ENCODE measurements around the gene ZNF320.
"Not testable (repeated sequence)": the region's sequence is repeated elsewhere in the genome, so short reads cannot be mapped to it uniquely, and the experiment has no call there.

GRCh38 chr19:52898596-52898995, 1.2 kb upstream of the ZNF320 start:
- TF ChIP-seq CTCF (conservative IDR thresholded peaks at IDR 0.05 in 1 of 2, IDR thresholded peaks at IDR 0.05 in 1 of 2; ENCODE audit: low read depth in 1 of 2, low read length in 2 of 2); EZH2 (IDR thresholded peaks at IDR 0.05; ENCODE audit: low read length, missing control alignments): not testable (repeated sequence)
